ENCODE measurements around the gene CELSR1.

CELSR1 gene

DNA sequence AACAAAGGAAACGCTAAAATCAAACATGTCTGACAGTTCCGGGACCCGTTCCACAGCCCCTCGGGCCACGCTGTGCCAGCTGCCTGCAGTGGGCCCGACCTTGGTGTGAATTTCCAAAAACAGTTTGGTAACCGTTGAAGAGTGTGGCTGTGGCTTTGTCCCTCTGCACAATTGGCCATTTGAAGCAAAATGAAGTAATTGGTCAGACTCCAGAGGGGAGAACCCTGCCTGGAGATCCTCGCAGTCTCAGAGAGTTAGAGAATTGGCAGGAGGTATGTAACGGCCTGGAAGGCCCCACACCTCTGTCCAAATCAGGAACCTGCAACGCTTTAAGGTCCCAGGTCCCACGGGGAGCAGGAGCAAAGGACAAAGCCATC, 175.6 kb downstream of the CELSR1 start:
- DNase-seq: peak in 1 of 14 donors; percentile 13

DNA sequence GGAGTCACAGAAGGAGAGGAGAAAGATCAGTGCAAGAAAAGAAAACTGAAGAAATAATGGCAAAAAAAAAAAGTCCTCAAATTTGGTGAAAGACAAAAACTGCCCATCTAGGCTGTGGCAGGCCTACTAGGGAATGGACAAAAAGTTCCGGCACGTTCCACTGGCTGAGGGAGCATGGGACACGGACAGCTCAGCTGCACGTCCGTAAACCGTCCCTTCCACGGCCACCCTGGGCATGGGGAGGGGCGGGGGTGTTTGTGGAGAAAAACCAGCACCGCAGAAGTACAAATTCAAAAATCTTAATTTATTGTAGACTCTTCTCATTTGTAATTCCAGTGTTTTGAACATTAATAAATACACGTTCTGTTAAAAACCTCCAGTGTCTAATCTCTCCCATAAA, 176.5 kb downstream of the CELSR1 start:
- no peak for DNase-seq

DNA sequence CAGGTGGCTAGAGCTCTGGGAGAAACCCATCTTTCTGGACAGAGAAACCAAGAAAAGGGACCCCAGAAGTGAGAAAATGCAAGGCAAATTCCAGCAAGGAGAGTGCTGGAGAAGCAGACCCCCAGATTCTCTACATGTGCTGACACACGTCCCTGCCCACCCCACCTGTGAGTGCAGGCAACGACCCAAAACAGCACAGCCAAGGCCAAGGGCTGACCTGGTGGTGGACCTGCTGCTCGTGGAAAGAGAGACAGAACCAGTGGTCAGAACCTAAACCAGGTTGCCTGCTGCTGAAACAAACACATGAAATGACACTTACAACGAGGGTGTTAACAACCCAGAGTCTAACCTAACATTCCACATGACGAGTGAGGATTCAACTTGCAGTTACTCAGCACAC, 177.3 kb downstream of the CELSR1 start:
- no peak for DNase-seq

DNA sequence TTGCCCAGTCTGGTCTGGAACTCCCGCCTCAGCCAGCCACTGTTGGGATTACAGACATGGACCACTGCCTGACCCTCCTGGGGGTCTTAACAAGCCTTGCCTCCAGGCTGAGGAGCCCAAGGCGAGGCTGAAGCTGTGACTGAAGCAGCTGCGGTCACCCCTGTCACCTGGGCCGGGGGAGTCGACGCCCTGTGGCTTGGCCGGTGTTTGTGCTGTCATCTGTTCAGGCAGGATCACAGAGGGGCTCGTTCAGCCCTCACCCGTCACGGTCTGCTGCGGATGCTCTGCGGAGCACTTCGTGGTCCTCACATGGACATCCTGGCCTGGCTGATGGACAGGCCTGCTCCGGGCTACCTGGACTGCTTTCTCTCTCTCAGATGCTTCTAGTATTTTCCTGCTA, 178.1 kb downstream of the CELSR1 start:
- no peak for DNase-seq

DNA sequence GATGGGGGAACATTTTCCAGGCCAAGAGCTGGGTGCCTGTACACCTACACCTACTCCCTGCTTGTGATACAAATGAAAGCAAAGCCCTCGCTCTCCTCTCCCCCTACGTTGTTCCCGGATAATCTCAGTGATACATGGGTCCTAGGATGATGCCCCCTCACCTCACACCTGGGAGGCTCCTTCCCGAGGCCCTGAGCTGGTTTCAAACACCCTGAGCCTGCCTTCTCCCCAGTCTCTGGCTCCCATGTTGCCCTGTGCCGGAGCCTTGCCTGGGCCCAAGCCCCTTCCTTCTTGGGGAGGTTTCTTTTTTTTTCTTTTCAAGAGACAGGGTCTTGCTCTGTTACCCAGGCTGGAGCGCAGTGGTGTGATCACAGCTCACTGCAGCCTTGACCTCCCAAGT, 178.7 kb downstream of the CELSR1 start:
- no peak for DNase-seq

DNA sequence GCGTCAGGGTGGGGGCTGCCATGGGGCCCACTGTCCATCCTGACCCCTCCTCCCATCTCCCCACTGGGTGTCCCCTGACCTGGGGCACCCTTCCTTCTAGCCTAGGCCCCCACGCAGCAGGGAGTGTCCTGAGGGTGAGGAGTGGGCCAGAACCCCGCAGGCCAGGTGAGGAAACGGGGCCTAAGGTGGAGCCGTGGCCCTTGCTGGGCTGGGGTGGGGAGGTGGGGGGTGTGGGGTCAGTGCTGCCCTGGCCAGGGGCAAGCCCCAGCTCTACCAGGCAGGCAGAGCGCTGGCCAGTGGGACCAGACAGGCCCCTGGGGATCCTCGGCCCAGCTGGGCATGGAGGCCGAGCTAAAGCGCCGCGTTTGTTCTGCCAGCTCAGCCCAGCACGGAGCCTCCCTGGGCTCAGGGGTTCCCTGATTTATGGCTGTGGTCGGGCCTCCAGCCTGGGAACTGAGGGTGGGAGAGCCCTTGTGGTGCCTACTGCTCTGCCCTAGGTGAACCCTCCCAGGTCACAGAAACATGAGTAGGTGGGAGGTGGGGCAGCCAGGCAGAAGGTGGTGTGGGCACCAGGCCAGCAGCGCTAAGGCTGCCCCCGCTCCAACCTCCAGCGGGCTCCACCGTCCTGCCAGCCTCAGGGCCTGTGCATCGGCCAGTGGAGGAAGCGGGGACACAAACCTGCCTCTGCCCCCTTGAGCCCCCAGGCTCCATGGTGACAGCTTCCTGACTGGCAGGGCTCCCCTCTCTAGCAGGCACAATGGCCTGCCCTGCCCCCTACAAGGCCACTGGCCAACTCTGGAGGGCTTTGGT, 179.5 kb downstream of the CELSR1 start:
- DNase-seq: peak in 1 of 14 donors; percentile 37

DNA sequence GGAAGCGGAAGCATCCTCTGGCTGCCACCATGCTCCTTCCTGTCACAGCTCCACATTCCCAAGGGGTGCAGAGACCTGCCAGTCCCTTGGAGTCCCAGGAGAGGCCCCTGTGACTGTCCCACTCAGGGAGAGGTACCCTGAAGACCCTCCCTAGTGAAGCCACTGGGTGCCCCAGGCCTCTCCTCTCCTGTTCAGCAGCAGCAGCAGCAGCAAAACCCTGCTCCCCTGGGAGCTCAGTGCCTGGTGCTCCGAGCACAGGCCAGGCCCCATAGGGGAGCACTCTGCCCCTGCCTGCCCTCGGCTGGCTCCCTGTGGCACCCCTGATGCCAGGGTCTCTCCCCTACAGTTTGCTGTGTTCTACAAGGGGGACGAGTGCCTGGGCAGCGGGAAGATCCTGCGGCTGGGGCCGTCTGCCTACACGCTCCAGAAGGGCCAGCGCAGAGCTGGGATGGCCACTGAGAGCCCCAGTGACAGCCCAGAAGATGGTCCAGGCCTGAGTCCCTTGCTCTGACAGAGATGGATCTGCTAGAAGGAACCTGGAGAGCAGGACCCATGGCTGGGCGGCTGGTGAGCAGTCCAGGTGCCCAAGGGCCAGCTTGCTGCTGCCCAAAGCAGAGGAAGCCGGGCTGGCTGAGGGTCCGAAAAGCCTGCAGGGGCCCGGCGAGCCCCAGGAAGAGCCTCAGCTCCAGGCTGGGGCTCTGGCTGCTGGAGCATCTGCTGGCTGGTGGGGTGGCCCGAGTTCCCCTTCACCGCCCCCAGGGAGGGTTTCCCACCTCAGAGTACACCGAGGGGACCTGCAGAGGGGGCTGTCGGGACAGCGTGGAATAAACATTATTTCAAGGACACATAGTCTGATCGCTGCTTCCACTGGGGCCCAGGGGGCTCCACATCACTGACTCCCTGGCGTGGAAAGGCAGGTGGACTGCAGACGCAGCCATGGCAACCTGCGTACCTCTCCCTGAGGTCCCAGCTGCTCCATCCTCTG, 180.6 kb downstream of the CELSR1 start:
- DNase-seq: no peak

DNA sequence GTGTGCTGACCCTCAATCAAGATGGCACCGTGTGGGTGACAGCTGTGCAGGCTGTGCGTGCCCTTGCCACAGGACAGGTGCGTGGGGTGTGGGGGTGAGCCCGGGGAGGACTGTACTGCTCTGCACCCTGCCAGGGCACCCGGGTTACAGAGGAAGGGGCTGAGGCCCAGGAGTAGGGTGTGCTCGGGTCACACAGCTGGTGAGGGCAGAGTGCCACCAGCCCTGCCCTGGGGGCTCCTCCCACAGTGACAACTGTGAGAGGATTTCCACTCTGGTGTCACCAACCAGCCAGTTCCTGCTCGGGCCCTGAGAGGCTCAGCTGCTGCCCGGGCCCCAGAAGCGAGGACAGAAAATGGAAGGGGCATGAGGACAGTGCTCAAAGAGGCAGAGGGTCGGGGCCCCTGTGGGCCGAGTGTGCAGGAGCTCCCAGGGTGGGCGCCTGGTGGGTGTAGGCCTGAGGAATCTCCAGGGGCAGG, 181.4 kb downstream of the CELSR1 start:
- DNase-seq: no peak

DNA sequence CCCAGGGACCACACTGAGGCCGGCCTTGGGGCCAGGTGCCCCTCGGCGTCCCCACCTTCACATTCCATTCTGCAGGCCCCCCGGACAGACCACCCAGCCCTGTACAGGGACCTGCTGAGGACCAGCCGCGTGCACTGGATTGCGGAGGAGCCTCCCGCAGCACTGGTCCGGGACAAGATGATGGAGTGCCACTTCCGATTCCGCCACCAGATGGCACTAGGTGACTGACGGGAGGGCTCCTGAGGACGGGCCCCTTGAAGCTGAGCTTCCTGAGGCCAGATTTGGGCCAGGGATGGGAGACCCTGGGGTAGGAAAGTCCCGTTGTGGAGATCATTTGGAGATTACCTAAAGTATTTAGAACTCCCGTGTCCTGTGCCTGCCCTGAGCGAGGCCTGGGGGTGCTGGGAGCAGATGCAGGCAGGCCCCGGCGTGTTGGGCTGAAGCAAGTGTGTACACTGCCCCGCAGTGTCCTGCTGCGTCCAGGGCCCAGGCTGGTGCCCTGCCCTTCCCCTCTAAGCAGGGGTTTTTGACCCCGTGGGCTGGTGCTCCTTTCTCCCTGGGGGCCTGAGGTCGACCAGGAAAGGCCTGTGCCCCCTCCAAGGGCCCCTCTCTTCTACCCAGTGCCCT, 181.9 kb downstream of the CELSR1 start:
- peak in 7 of 14 donors; percentile 14 to 42 (median 18) for DNase-seq

DNA sequence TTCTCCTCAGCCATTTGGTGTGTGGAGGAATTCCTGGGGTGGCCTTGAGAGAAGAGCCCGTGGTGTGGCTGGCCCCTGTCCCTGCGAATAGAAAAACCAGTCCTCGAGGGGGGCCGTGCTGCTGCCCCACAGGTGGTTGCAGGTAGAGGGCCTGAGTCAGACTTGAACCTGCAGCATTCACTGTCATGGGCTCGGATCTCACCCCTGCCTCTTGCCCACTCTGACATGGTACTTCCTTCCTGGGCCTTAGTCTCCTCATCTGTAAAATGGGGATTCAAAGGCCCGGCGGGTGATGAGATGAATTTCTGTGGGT, 182.5 kb downstream of the CELSR1 start:
- DNase-seq: no peak

DNA sequence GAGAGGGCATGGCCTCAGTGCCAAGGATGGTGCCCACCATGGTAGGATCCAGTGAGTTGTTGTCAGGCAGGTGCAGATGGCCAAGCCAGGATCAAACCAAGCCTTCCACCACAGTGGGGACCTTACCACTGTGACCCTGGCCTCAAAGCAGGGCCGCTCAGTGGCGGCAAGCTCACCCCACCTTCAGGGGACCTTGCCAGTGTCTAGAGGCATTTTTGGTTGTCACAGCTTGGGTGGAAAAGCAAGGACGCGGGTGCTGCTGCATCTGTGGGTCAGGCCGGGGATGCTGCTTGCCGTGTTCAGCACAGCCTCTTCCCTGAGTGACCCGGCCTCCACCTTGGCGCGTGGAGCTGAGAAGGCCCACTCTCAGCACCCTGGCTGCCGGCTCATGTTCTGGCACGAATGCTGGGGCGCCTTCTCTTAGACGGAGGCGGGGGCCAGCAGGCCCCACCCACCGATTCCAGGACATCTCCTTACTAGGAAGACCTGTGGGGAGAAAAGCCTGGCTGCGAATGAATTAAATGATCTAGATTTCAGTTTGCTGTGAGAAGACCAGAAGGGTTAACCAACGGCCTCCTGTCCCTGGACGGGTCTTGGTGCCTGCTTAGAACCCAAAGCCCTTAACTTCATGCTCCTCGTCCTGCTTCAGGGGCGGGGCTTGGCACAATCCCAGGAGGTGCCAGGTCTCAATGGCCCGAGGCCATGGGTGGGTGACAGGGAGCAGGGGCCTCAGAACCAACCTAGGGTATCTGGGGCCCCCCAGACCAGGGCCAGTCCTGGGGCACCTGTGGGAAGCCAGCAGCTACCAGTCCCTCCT, 183.0 kb downstream of the CELSR1 start:
- DNase-seq: no peak

DNA sequence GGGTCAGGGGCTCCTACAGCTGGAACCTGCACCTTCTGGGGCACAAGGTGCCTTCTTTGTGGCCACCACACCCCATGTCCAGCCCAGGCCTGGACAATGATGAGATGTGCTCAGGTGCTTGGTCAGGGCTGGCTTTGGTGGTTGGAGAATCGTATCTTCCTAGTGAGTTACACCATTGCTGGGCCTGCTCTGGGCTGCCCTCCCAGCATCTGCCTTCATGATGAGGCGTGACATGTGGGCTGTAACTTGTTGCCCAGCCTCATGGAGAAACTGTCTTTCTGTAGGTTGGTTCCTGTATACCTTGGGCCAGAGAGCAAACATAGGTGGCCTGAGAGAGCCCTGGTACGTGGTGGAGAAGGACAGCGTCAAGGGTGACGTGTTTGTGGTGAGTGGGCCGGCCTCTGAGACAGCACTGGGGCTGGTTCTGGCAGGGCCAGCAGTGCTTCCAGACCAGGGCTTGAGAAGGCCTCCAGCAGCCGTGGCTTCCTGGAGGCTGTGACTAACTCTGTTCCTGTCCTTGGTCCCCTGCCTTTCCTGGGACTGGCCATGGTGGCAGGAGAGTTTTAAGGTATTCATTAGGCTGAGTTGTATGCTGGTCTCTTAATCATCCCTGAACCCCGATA, 183.8 kb downstream of the CELSR1 start:
- no peak for DNase-seq

DNA sequence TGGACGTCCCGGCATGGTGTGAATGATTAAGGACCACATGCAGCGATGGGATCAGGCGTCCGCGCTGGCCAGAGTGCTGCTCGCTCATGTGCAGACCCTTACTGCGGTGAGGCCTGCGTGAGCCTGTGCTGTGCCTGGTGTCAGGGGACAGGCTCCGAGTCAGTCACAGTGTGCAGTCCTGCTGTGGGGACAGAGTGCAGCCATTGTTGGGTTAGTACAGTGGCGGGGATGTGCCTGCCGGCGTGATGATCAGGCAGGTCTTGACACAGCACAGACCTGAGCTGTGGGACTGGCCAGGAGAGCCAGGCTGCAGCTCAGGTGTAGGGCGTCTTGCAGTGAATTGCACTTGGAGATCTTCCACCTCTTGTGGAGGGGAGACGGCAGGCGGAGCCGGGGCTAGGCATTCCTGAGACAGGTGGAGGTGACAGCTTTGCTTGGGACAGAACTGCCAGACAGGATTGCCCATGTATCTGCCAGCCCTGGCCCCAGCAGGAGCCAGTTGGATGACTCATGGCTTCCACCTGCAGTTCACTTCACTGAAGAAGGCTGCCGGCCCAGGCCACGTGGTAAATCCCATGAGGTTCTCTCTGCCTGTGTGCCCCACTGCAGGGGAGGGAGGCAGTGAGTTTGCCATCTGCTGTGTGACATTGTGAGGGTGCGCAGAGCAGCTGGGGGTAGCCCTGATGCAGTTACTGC, 184.6 kb downstream of the CELSR1 start:
- DNase-seq: peak in 2 of 14 donors; percentile 46 to 88

DNA sequence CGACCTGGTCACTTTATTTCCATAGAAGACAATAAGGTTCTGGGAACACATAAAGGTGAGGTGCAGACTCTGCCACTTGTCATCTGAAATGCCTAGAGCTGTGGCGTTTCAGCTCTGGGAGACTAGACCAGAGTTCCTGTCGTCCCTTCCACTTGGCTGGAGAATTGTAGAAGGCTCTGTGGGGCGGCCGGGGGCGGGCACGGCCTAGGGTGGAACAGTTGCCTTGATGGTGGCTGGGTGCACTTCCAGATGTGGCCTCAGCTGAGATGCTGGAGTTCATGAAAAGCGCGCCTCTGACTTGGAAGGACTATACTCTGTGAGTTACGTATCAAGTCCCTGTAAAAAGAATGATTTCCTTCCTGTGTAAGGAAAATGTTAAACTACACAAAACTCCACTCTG, 185.1 kb downstream of the CELSR1 start:
- no peak for DNase-seq

DNA sequence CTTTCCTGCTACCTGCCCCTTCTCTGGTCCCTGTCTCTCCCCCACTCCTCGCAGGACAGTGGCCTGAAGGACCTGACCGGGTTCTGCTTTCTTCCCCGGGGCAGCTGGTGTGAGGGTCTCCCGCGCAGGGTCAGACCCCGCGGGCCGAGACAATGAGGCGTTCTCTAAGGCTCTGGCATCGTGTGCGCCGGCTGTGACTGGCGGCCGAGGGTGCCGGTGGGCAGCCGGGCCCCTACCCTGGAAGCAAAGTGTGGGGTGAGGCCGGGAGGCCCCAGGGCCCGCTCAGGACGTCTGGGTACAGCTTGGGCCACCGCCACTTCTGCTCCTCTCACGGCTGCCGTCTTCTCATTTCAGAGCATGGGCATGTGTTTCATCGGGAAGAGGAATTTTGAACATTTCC, 185.7 kb downstream of the CELSR1 start:
- no peak for DNase-seq

DNA sequence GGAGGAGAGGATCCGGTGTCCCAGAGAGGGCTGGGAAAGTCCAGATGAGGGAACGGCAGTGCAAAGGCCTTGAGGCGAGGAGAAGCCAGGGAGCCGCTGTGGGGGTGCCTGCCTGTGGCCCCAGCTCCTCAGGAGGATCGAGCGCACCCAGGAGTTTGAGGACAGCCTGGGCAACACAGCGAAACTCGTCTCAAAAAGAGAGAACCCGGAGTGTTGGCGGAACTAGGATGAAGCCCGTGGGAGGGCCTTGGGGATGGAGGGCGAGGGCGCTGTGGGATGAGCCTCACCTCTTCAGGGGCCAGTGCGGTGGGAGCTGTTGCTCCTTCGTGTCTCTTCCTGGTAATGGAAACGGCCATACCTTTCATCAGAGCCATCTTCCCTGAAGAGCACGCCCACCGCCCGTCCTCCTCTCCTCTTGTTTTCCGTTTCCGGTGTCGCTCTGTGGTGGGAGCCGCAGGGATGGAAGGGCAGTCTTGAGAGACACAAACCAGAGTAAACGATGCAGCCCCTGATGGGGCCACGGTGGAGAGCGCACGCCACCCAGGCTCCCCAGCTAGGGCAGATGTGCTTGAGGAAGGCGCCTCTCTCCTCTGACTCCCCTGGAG, 186.2 kb downstream of the CELSR1 start:
- no peak for DNase-seq

DNA sequence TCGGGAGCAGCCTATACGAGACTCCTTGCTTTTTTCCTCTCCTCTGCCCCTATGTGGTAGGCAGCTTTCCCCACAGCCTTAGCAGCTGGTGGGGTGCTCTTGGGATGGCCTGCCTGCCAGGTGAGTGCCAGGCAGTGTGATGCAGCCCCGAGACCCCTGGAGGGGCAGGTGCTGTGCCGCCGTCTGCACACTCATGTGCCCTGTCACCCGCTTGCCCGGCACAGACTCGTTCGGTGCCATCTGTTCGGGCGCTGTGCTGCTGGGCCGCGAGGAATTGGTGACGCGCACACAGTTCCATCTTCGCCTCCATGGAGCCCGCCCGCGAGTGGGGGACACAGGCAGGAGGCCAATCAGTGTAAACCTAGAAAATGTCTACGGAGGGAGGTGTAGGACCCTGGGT, 186.8 kb downstream of the CELSR1 start:
- no peak for DNase-seq

DNA sequence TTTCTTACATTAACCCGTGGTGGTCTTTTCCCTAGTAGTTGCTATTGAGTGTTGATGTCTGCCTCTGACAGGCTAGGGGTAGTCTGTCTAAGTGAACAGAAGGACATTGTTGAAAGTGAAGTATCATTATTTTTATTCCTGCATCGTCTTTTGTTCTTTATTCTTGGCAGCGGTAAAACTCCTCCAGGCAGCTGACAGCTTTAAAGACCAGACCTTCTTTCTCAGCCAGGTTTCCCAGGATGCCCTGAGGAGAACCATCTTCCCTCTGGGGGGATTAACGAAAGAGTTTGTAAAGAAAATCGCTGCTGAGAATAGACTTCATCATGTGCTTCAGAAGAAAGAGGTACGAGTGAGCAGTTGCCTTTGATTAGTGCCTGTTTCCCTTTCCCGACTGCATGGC, 187.3 kb downstream of the CELSR1 start:
- no peak for DNase-seq

DNA sequence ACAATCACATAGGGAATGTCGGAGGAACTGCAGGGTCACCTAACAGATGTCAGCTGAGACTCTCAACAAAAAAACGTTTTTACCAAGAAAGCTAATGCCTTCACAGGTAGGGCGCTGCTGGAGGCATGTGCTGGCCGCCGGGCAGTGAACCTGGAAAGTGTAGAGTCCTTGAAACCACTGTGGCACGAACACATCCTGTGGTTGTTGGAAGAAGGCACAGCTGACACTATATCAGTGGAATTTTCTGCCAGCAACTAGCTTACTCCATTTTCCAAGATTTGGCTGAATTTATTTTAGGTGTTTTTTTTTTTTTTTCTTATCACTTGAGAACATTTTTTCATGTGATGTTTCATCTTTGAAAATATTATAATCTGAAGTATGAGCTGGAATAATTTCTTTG, 187.7 kb downstream of the CELSR1 start:
- no peak for DNase-seq

DNA sequence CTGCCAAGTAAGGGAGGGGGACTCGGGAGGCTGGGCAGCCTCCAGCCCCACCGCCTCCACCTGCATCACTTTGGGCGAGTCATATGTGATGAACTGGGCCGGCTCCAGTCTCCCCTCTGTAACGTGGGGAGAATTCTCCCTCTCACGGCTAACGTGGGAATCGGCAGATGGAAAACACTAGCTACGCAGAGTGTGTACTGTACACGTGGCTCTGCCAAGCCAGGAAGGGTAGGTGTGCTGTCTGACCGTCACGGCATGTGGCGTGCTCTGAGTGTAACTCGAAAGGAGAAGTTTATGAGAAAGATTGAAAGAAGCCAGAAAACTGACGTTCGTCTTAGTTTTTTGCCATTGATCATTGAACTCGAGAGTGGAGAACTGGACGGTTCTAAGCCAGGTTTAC, 188.2 kb downstream of the CELSR1 start:
- no peak for DNase-seq
